ENCODE results near the gene TET1.

DNA sequence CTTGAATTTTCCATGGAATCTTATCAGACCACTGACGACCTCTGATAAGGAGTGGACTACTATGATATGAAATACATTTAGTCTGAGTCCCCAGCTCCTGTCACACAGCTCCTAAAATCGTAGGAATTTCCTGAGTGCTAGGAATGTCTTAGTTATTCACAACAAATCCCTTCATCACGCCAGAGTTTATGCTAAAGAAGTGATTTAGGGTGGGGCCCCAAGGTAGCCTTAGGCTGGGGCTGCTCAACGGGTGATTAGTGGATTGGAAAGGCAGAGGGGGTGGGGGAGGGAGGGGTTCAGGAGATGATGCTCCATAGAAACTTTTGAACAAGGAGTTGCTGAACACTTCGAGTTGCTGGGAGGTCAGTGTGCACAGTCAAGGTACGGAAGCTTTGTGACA lies 7.0 kb upstream of the TET1 start:
- TF ChIP-seq POLR2A (IDR thresholded peaks at IDR 0.05; ENCODE audit: low read depth, low read length) (no peak), POU2F2 (IDR thresholded peaks at IDR 0.05; ENCODE audit: low read depth, low read length) (no peak)

Data from GM12891 (cell line).